ENCODE results near the gene KLF8. TPM values are rescaled to one million over a fixed set of nuclear protein-coding genes. Genes with fewer than 3 reads are reported as not detected.

Gene KLF8
- total RNA-seq, 1 experiment from 2014 or later = 93.2 TPM

DNA sequence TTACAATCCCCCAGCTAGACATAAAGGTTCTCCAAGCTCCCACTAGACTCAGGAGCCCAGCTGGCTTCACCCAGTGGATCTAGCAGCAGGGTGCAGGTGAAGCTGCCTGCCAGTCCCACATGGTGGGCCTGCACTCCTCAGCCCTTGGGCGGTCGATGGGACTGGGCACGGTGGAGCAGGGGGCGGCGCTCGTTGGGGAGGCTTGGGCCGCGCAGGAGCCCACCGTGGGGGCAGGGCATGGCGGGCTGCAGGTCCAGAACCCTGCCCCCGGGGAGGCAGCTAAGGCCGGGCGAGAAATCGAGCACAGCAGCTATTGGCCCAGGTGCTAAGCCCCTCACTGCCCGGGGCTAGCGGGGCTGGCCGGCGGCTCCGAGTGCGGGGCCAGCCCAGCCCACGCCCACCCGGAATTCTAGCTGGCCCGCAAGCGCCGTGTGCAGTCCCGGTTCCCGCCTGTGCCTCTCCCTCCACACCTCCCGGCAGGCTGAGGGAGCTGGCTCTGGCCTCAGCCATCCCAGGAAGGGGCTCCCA is 9.6 kb upstream of the KLF8 start:
- TF ChIP-seq EZH2 (IDR thresholded peaks at IDR 0.05; ENCODE audit: low read depth) = no peak
- TF ChIP-seq, protein P1, sequence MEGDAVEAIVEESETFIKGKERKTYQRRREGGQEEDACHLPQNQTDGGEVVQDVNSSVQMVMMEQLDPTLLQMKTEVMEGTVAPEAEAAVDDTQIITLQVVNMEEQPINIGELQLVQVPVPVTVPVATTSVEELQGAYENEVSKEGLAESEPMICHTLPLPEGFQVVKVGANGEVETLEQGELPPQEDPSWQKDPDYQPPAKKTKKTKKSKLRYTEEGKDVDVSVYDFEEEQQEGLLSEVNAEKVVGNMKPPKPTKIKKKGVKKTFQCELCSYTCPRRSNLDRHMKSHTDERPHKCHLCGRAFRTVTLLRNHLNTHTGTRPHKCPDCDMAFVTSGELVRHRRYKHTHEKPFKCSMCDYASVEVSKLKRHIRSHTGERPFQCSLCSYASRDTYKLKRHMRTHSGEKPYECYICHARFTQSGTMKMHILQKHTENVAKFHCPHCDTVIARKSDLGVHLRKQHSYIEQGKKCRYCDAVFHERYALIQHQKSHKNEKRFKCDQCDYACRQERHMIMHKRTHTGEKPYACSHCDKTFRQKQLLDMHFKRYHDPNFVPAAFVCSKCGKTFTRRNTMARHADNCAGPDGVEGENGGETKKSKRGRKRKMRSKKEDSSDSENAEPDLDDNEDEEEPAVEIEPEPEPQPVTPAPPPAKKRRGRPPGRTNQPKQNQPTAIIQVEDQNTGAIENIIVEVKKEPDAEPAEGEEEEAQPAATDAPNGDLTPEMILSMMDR (conservative IDR thresholded peaks at IDR 0.05) = no peak
- H3K79me2 ChIP-seq (ENCODE audit: low read depth) = no peaks in the 10 kb centered on the region
- H3K27me3 ChIP-seq (ENCODE audit: insufficient read depth, low read depth) = no peaks in the 10 kb centered on the region
- H4K20me1 ChIP-seq (ENCODE audit: insufficient read depth) = no peaks in the 10 kb centered on the region
- no peaks in the 10 kb centered on the region for H3F3A ChIP-seq (ENCODE audit: insufficient read depth, low read depth)
- POLR2A ChIA-PET (ENCODE audit: unreplicated experiment) = no interaction called here
- no peak for DNase-seq
- H3K9me3 ChIP-seq (ENCODE audit: insufficient read depth, low read depth) = no peaks in the 10 kb centered on the region
- H3K4me3 ChIP-seq = no peak overlapping the region
- no peaks in the 10 kb centered on the region for H3K36me3 ChIP-seq (ENCODE audit: low read depth)
- H3K27ac ChIP-seq = no peak overlapping the region
- CTCF ChIA-PET = no interaction called here
- H2AFZ ChIP-seq = no peak overlapping the region
- peaks cover 8% of the 10 kb centered on the region for H3K4me1 ChIP-seq (replicated peaks; ENCODE audit: insufficient read depth)
- BruUV-seq (replicated peaks) = no TSS peak
- H3K9me2 ChIP-seq (ENCODE audit: insufficient read depth) = no peaks in the 10 kb centered on the region
- no peak overlapping the region for H3K4me2 ChIP-seq
- intact Hi-C loops (cut with micrococcal nuclease; ENCODE audit: unreplicated experiment) = no loop called here

DNA sequence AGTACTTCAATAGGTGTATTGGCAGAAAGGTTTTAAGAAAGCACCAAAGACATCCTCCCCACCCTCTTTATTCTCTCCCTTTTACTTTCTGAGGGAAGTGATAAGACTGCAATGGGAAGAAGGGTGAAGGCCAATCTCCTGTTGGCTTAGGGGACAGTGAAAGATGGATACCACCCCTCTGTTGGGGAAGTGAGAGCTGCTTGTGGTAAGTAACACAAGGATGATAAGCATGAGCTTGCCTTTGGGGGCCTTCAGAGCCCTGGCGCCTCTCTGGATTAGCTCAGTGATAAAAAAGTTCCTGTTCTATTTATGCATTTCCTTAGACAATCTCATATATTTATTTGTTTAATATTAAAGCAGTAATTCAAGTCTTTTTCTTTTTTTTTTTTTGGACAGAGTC is 5.2 kb upstream of the KLF8 start:
- H3K4me1 ChIP-seq (replicated peaks; ENCODE audit: insufficient read depth) = peaks cover 32% of the 10 kb centered on the region
- H4K20me1 ChIP-seq (ENCODE audit: insufficient read depth) = no peaks in the 10 kb centered on the region
- intact Hi-C loops (cut with micrococcal nuclease; ENCODE audit: unreplicated experiment) = loop anchor here (1.0 kb wide), 1 partner anchor 114 kb away; no protein-coding TSS in a partner anchor
- DNase-seq = no peak
- H3K4me3 ChIP-seq = no peak overlapping the region
- H3K4me2 ChIP-seq = no peak overlapping the region
- no TSS peak for BruUV-seq (replicated peaks)
- TF ChIP-seq EZH2 (IDR thresholded peaks at IDR 0.05; ENCODE audit: low read depth) = no peak
- TF ChIP-seq, protein P1 (conservative IDR thresholded peaks at IDR 0.05) = no peak
- no peak overlapping the region for H3K27ac ChIP-seq
- H3K79me2 ChIP-seq (ENCODE audit: low read depth) = no peaks in the 10 kb centered on the region
- ChIA-PET CTCF (no interaction called here), POLR2A (ENCODE audit: unreplicated experiment) (interaction anchor here (0.6 kb wide), 1 partner anchor 511 kb away, joined by 3 read pairs; no protein-coding TSS in a partner anchor)
- no peaks in the 10 kb centered on the region for H3K9me3 ChIP-seq (ENCODE audit: insufficient read depth, low read depth)
- H2AFZ ChIP-seq = no peak overlapping the region
- no peaks in the 10 kb centered on the region for H3K36me3 ChIP-seq (ENCODE audit: low read depth)
- H3F3A ChIP-seq (ENCODE audit: insufficient read depth, low read depth) = no peaks in the 10 kb centered on the region
- no peaks in the 10 kb centered on the region for H3K27me3 ChIP-seq (ENCODE audit: insufficient read depth, low read depth)
- no peaks in the 10 kb centered on the region for H3K9me2 ChIP-seq (ENCODE audit: insufficient read depth)

DNA sequence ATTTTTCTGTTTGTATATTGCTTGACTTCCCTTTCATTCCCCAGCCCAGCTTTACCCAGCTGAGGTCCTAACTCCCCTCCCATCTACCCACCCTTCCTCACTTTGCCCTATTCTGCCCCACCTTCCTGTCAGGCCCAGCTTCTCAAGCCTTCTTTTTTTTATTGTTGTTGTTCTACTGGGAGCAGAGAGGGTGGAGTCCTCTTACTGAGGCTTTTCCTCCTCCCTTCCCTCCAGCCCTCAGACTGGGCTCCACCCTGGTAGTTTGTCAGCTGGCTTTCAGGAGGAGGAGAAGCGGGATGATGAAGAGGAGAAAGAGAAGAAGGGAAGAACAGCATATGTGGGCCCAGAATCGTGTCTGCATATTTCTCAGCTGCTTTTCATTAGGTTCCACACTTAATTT is 3.2 kb upstream of the KLF8 start:
- Histone ChIP-seq H3K79me2 (ENCODE audit: low read depth) (no peaks in the 10 kb centered on the region), H3K4me3 (no peak overlapping the region), H4K20me1 (ENCODE audit: insufficient read depth) (no peaks in the 10 kb centered on the region), H3K4me1 (replicated peaks; ENCODE audit: insufficient read depth) (peaks cover 32% of the 10 kb centered on the region), H3K36me3 (ENCODE audit: low read depth) (no peaks in the 10 kb centered on the region), H2AFZ (no peak overlapping the region), H3K9me2 (ENCODE audit: insufficient read depth) (no peaks in the 10 kb centered on the region), H3K4me2 (peak overlapping the region; percentile 39), H3F3A (ENCODE audit: insufficient read depth, low read depth) (peaks cover 5% of the 10 kb centered on the region; the same call in 1 of the 2 replicates), H3K27me3 (ENCODE audit: insufficient read depth, low read depth) (no peaks in the 10 kb centered on the region), H3K9me3 (ENCODE audit: insufficient read depth, low read depth) (no peaks in the 10 kb centered on the region), H3K27ac (no peak overlapping the region)
- BruUV-seq (replicated peaks) = no TSS peak
- intact Hi-C loops (cut with micrococcal nuclease; ENCODE audit: unreplicated experiment) = no loop called here
- ChIA-PET CTCF (no interaction called here), POLR2A (ENCODE audit: unreplicated experiment) (interaction anchor here (0.6 kb wide), 2 partner anchors 136 to 750 kb away, joined by 3 to 7 read pairs; no protein-coding TSS in a partner anchor)
- peak in 1 of 2 experiments; percentile 61 for DNase-seq
- no peak for TF ChIP-seq EZH2 (IDR thresholded peaks at IDR 0.05; ENCODE audit: low read depth)
- TF ChIP-seq, protein P1 (conservative IDR thresholded peaks at IDR 0.05) = no peak

Data from PC-9 (cell line).